Thoracic aorta (tissue), 2 donors: Measurements from ENCODE around the gene NEUROD4. TPM values are rescaled to one million over a fixed set of nuclear protein-coding genes. Genes with fewer than 3 reads are reported as not detected.

Experiments
- ATAC-seq: fragments of 150-250 bp; one replicate; pipeline ENCODE4 v1.8.0; 2017; ENCODE audit warnings: low read depth; ENCODE audit not compliant: insufficient number of reproducible peaks, low FRiP score
- DNase-seq: peaks from one replicate; pipeline ENCODE4 v3.0.0-alpha.2; 2020; ENCODE audit warnings: low spot score
- H3K27ac ChIP-seq, 2 donors: fragments of 200-600 bp; sonication (generic); 1 replicate in 1 of 2; 2 replicates in 1 of 2; pipeline ENCODE4 v1.5.1; 2016; ENCODE audit warnings: mild to moderate bottlenecking in 2 of 2, moderate library complexity in 2 of 2
- H3K27me3 ChIP-seq: fragments of 200-600 bp; sonication (generic); replicated peaks from 2 replicates; pipeline ENCODE4 v1.6.0; 2016; ENCODE audit warnings: mild to moderate bottlenecking; ENCODE audit not compliant: insufficient read depth
- H3K36me3 ChIP-seq: fragments of 200-600 bp; sonication (generic); one replicate; pipeline ENCODE4 v1.5.1; 2016
- H3K4me1 ChIP-seq, 2 donors: fragments of 200-600 bp; sonication (generic); 1 replicate in 1 of 2; 2 replicates in 1 of 2; pipeline versions ENCODE4 v1.5.1 to v1.6.0; 2016; ENCODE audit warnings: low read depth in 2 of 2, mild to moderate bottlenecking in 1 of 2; ENCODE audit not compliant: control insufficient read depth in 1 of 2
- H3K4me3 ChIP-seq: fragments of 200-600 bp; sonication (generic); 2 replicates; pipeline ENCODE4 v1.5.1; 2016; ENCODE audit warnings: mild to moderate bottlenecking
- H3K9me3 ChIP-seq: fragments of 200-600 bp; sonication (generic); 2 replicates; pipeline ENCODE4 v1.5.1; 2016
- CTCF ChIP-seq: fragments of 200-600 bp; sonication (generic); IDR thresholded peaks from one replicate; pipeline ENCODE4 v1.5.1; 2019; ENCODE audit warnings: antibody characterized with exemption
- total RNA-seq, 2 donors: library from RNA; depleted of rRNA; stranded (reverse); fragments of >200 nt; gene quantifications; one replicate each; pipeline versions ENCODE4 v1.1.0 to v1.2.3, GENCODE V29; 2016

Gene NEUROD4
- total RNA-seq, 2 donors from 2014 or later, result not detected

GRCh38 chr12:55068416-55069010 lies 48.7 kb downstream of the NEUROD4 start:
- ATAC-seq (no peak), DNase-seq (no peak)
- Histone ChIP-seq H3K36me3 (no peaks in the 10 kb centered on the region), H3K9me3 (no peaks in the 10 kb centered on the region), H3K27ac (no peak overlapping the region), H3K27me3 (no peaks in the 10 kb centered on the region), H3K4me1 (no peaks in the 10 kb centered on the region), H3K4me3 (no peak overlapping the region)
- peak; percentile 58 for TF ChIP-seq CTCF

GRCh38 chr12:55072083-55072482 lies 52.3 kb downstream of the NEUROD4 start:
- Histone ChIP-seq H3K4me1 (no peaks in the 10 kb centered on the region), H3K27me3 (no peaks in the 10 kb centered on the region), H3K9me3 (no peaks in the 10 kb centered on the region), H3K4me3 (no peak overlapping the region), H3K36me3 (no peaks in the 10 kb centered on the region), H3K27ac (no peak overlapping the region)
- no peak for TF ChIP-seq CTCF
- DNase-seq (no peak), ATAC-seq (no peak)

DNA sequence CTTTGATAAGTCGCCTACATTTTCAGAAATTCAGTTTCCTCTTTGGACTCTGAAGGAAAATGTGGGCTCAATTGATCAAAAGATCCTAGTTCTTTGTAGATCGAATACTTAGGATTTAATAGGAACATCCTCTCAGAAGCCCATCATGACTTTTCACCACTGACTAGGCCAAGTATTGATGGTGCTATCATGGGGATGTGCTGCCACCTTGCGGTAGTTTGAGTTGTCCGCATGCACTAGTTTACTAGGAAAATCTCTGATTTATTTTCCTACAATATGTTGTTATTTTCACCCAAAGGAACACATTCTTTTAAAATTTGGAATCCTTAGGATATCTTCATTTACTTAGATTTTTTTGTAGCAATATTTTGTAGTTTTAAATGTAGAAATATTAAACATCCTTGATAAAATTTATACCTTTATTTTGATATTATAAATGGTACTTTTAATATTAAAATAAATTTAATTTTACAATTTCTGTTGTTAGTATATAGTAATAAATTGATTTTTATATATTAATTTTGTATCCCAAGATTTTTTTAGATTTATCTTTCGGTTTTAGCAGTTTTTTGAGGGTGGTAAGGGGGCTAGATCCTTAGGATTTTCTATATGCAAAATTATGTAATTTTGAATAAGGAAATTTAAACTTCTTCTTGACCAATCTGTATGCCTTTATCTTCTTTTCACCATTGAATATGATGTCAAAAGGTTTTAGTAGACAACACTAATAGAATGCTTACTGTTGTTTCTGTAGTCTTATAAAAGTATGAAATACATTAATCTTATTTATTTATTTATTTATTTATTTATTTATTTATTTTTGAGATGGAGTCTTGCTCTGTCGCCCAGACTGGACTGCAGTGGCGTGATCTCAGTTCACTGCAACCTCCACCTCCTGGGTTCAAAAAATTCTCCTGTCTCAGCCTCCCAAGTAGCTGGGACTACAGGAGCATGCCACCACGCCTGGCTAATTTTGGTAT lies 53.6 kb downstream of the NEUROD4 start:
- Histone ChIP-seq H3K4me3 (no peak overlapping the region), H3K27me3 (no peaks in the 10 kb centered on the region), H3K36me3 (no peaks in the 10 kb centered on the region), H3K27ac (no peak overlapping the region), H3K9me3 (no peaks in the 10 kb centered on the region), H3K4me1 (no peaks in the 10 kb centered on the region)
- TF ChIP-seq CTCF, result peak; percentile 62
- peak; percentile 21 for DNase-seq
- ATAC-seq, result no peak

DNA sequence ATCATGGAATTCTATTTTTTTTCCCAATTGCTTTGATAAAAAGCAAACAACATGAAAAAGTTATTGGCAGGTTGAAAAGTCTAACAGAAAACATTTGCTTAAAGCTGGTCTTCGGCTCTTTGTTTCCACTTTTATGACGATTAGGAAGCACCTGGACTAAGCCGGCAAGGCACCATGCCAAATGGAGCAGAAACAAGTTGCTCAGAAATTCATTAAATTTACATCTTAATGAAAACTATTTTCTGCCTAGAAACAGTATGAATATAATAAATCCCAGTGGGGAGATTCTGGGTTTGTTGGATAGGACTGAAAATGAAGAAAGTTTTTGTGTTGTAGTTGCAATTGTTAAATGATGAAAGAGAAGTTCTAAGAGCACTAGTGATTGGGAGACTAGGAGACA lies 55.0 kb downstream of the NEUROD4 start:
- Histone ChIP-seq H3K4me1 (no peaks in the 10 kb centered on the region), H3K27ac (no peak overlapping the region), H3K27me3 (no peaks in the 10 kb centered on the region), H3K9me3 (peaks cover 2% of the 10 kb centered on the region), H3K36me3 (no peaks in the 10 kb centered on the region), H3K4me3 (no peak overlapping the region)
- ATAC-seq (no peak), DNase-seq (no peak)
- no peak for TF ChIP-seq CTCF

Other genes with a start within 250 kb of the NEUROD4 start
- gene MUCL1, start 165.5 kb upstream of the NEUROD4 start, total RNA-seq, result not detected
- under 1 TPM in 1 of 2 donors, not detected in 1; 0.28 TPM for gene TESPA1, start 35.2 kb upstream of the NEUROD4 start, total RNA-seq
- gene OR9K2, start 106.4 kb downstream of the NEUROD4 start, total RNA-seq, result not detected
- gene OR10A7, start 201.1 kb downstream of the NEUROD4 start, total RNA-seq, result not detected
- not detected for gene OR6C74, start 224.6 kb downstream of the NEUROD4 start, total RNA-seq